Measurements from ENCODE around the gene ZNF862.

GRCh38 chr7:149796287-149796860 is 41.8 kb upstream of the ZNF862 start:
- no peak for TF ChIP-seq CTCF (IDR thresholded peaks at IDR 0.05)
- no peak for TF ChIP-seq EP300 (IDR thresholded peaks at IDR 0.05)
- TF ChIP-seq POLR2AphosphoS5 (IDR thresholded peaks at IDR 0.05): no peak

All from stomach (tissue), 4 donors.